DMS153 (cell line): ENCODE data around the gene DGLUCY.
"Not testable (repeated sequence)": the region's sequence is repeated elsewhere in the genome, so short reads cannot be mapped to it uniquely, and the experiment has no call there.

Source experiments
- DNase-seq: peaks from one replicate; lab custom pipeline; 2025; lab: John Stamatoyannopoulos, UW

Gene DGLUCY

GRCh38 chr14:91207008-91207407 lies 93.1 kb downstream of the DGLUCY start:
- no peak for DNase-seq

GRCh38 chr14:91211017-91211416 lies 97.1 kb downstream of the DGLUCY start:
- DNase-seq = no peak

- no peak for DNase-seq
Measured at GRCh38 chr14:91214306-91214705, 100.4 kb downstream of the DGLUCY start.

- no peak for DNase-seq
Measured at GRCh38 chr14:91215381-91215780, 101.5 kb downstream of the DGLUCY start.

- no peak for DNase-seq
Measured at GRCh38 chr14:91216731-91217226, 102.9 kb downstream of the DGLUCY start.

GRCh38 chr14:91218014-91218413 lies 104.1 kb downstream of the DGLUCY start:
- DNase-seq = no peak

- DNase-seq = no peak
Measured at GRCh38 chr14:91219517-91220389, 105.9 kb downstream of the DGLUCY start.

- no peak for DNase-seq
Measured at GRCh38 chr14:91220581-91221000, 106.7 kb downstream of the DGLUCY start.

- DNase-seq = no peak
Measured at GRCh38 chr14:91221270-91221669, 107.4 kb downstream of the DGLUCY start.

GRCh38 chr14:91223028-91223783 lies 109.3 kb downstream of the DGLUCY start:
- DNase-seq = no peak

- no peak for DNase-seq
Measured at GRCh38 chr14:91225025-91225424, 111.2 kb downstream of the DGLUCY start.

GRCh38 chr14:91226360-91226759 lies 112.5 kb downstream of the DGLUCY start:
- not testable (repeated sequence) for DNase-seq

GRCh38 chr14:91227183-91227628 lies 113.3 kb downstream of the DGLUCY start:
- DNase-seq = no peak

- no peak for DNase-seq
Measured at GRCh38 chr14:91228112-91229004, 114.5 kb downstream of the DGLUCY start.

- no peak for DNase-seq
Measured at GRCh38 chr14:91229005-91229382, 115.1 kb downstream of the DGLUCY start.

- DNase-seq = no peak
Measured at GRCh38 chr14:91229743-91230200, 115.9 kb downstream of the DGLUCY start.

- no peak for DNase-seq
Measured at GRCh38 chr14:91230397-91231035, 116.6 kb downstream of the DGLUCY start.

GRCh38 chr14:91231446-91231845 lies 117.6 kb downstream of the DGLUCY start:
- DNase-seq = no peak

GRCh38 chr14:91232052-91232451 lies 118.2 kb downstream of the DGLUCY start:
- DNase-seq = no peak

GRCh38 chr14:91232603-91233002 lies 118.7 kb downstream of the DGLUCY start:
- no peak for DNase-seq
